ENCODE measurements around the gene IARS2. TPM values are rescaled to one million over a fixed set of nuclear protein-coding genes. Genes with fewer than 3 reads are reported as not detected.

Gene IARS2
- total RNA-seq, 1 experiment from 2014 or later, result 106 TPM

DNA sequence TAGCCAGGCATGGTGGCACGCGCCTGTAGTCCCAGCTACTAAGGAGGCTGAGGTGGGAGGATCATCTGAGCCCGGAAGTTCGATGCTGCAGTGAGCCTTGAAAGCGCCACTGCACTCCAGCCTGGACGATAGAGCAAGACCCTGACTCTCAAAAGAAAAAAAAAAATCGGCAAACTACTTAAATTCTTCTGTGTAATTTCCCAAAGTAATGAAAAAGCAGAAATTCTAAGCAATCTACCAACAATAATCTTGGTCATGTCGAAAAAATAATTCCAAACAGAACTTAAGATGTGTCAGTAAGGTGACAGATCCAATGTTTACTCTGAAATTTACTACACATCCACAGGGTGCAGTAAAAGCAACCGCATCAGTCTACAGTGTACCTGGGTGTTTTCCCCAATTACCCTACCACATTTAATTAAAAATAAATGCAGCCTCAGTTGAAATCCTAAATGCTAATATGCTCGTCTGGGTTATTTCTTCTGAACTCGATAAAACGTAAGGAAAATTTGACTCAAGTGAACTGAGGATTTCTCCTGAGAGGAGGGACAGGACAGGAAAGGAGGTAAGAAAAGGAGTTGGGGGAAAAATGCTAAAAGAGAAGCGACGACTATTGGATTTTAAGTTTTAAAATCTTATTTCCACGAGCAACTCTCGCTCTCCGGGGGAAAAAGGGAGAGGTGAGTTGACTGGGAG lies 48.4 kb upstream of the IARS2 start (continued):
- TF ChIP-seq FOSL1 (IDR thresholded peaks at IDR 0.05; ENCODE audit: low read depth), result no peak

DNA sequence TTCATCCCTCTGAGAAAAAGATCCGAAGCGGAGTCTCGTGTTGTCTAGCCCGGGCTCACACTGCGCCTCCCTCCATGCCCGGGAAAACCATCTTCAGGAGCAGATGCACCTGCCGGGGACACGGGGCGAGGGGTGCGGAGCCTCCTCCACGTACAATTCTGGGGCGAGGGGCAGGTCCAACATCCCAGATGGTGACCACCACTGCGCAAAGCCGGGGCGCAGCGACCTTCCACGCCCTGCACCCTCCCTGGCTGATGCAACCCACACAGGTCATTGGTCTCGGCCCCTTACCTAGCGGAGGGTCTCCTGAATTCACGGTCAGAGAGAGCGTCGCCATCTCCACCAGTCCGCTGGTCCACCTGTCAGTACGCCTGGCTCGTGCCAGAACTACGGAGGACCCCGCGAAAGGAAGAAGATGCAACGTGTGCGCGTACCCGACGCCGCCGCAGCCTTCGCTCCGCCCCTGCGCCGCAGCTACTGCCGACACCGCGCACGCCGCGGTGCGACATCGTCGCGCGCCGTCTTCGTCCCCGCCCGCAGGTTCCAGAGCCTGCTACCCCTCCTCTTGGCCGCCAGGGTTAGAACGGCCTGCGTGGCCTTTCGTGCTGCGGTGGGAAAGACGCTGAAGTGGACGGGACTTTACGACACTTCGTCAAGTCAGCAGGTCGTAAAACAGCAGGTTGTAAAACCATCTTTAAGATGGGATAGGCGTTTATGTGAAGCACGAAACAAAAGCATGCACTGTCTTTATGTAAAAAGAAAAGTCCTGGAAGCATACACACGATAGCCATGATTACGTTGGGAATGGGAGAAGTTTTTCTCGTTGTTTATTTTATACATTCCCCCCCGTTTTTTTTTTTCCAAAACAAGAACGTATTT lies 47.6 kb upstream of the IARS2 start, which contains the start of gene EPRS1:
Gene EPRS1 (minus strand): TSS at position 454 of the 879 bp plus-strand sequence. CDS start 117 bp downstream, at position 337.
- BruUV-seq (replicated peaks), result TSS peak; percentile 50
- H2AFZ ChIP-seq (ENCODE audit: low read depth, low read length, poor library complexity, severe bottlenecking), result peak within 1 kb of the TSS; percentile 94
- H3K4me3 ChIP-seq (replicated peaks in 1 of 2; ENCODE audit: low read depth in 1 of 2, low read length in 2 of 2), result peak within 1 kb of the TSS; percentile 91 to 98
- ChIA-PET CTCF (interaction anchor here (0.6 kb wide), 1 partner anchor 59 kb away, joined by 4 read pairs; no protein-coding TSS in a partner anchor), RAD21 (ENCODE audit: low non-redundant PET in 1 of 2, low total read pairs in 2 of 2, uncharacterized antibody in 2 of 2, unreplicated experiment in 2 of 2) (no interaction called here), POLR2A (no interaction called here)
- H3K27me3 ChIP-seq (ENCODE audit: insufficient read depth, low read length), result no peaks in the 10 kb centered on the region
- peak within 1 kb of the TSS; percentile 74 for H3K9ac ChIP-seq (ENCODE audit: low read length)
- H3K36me3 ChIP-seq (ENCODE audit: control insufficient read depth in 1 of 2, insufficient read depth in 2 of 2, low read length in 2 of 2), result no peaks in the 10 kb centered on the region
- DNase-seq (ENCODE audit: low read depth, low spot score), result peak; percentile 97
- peaks cover 4 to 12% of the 10 kb centered on the region in 2 experiments; a peak in 3 of 4 replicates for H3K4me1 ChIP-seq (ENCODE audit: control insufficient read depth in 1 of 2, insufficient read depth in 2 of 2, low read length in 2 of 2)
- ATAC-seq, result peak; percentile 98
- H3K9me3 ChIP-seq (ENCODE audit: control insufficient read depth in 1 of 2, insufficient read depth in 1 of 2, low read depth in 1 of 2, low read length in 2 of 2), result no peaks in the 10 kb centered on the region
- peak within 1 kb of the TSS; percentile 69 for H3K4me2 ChIP-seq (ENCODE audit: low read length)
- peak within 1 kb of the TSS; percentile 63 for H3K27ac ChIP-seq (ENCODE audit: low read depth, low read length)
- H4K20me1 ChIP-seq (ENCODE audit: insufficient read depth), result no peaks in the 10 kb centered on the region
- no peaks in the 10 kb centered on the region for H3K9me2 ChIP-seq (ENCODE audit: insufficient read depth)
- intact Hi-C loops (cut with micrococcal nuclease), result loop anchor here (2.0 kb wide), 1 partner anchor 49 kb away; the partner anchor contains the start of gene IARS2
- peaks cover 49% of the 10 kb centered on the region for H3K79me2 ChIP-seq (ENCODE audit: insufficient read depth, low read length)
- TF ChIP-seq CBX3 (IDR thresholded peaks at IDR 0.05; ENCODE audit: low read depth), result peak; percentile 93
- peak; percentile 76 for TF ChIP-seq SIN3A (IDR thresholded peaks at IDR 0.05; ENCODE audit: low read depth)
- TF ChIP-seq JUND (IDR thresholded peaks at IDR 0.05), result no peak; the same call in 1 of the 2 replicates
- TF ChIP-seq POLR2AphosphoS5 (IDR thresholded peaks at IDR 0.05; ENCODE audit: low read depth, low read length), result peak; percentile 91
- TF ChIP-seq MAX (IDR thresholded peaks at IDR 0.05), result peak; percentile 97
- TF ChIP-seq EGR1 (IDR thresholded peaks at IDR 0.05; ENCODE audit: low read depth), result 0 out of 2 replicates have a peak, but pooled peaks have one; percentile 24
- TF ChIP-seq RAD21 (IDR thresholded peaks at IDR 0.05; ENCODE audit: low read depth), result peak; percentile 17; the same call in 1 of the 2 replicates
- TF ChIP-seq, protein P1, sequence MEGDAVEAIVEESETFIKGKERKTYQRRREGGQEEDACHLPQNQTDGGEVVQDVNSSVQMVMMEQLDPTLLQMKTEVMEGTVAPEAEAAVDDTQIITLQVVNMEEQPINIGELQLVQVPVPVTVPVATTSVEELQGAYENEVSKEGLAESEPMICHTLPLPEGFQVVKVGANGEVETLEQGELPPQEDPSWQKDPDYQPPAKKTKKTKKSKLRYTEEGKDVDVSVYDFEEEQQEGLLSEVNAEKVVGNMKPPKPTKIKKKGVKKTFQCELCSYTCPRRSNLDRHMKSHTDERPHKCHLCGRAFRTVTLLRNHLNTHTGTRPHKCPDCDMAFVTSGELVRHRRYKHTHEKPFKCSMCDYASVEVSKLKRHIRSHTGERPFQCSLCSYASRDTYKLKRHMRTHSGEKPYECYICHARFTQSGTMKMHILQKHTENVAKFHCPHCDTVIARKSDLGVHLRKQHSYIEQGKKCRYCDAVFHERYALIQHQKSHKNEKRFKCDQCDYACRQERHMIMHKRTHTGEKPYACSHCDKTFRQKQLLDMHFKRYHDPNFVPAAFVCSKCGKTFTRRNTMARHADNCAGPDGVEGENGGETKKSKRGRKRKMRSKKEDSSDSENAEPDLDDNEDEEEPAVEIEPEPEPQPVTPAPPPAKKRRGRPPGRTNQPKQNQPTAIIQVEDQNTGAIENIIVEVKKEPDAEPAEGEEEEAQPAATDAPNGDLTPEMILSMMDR (IDR thresholded peaks at IDR 0.05 in 2 of 3, conservative IDR thresholded peaks at IDR 0.05 in 1 of 3; ENCODE audit: borderline replicate concordance in 1 of 3, insufficient read depth in 1 of 3, low read depth in 2 of 3, low read length in 2 of 3), result peak; percentile 3 to 61 (median 42); a peak in 4 of 6 replicates
- no peak for TF ChIP-seq ELF1 (IDR thresholded peaks at IDR 0.05; ENCODE audit: borderline replicate concordance, low read depth)
- TF ChIP-seq EZH2 (IDR thresholded peaks at IDR 0.05), result no peak
- 0 out of 2 replicates have a peak, but pooled peaks have one; percentile 14 for TF ChIP-seq CEBPB (IDR thresholded peaks at IDR 0.05; ENCODE audit: low read depth)
- TF ChIP-seq SP1 (IDR thresholded peaks at IDR 0.05; ENCODE audit: low read depth), result peak; percentile 65
- TF ChIP-seq FOSL1 (IDR thresholded peaks at IDR 0.05; ENCODE audit: low read depth), result peak; percentile 19; the same call in 1 of the 2 replicates
- peak; percentile 64 for TF ChIP-seq SRF (IDR thresholded peaks at IDR 0.05; ENCODE audit: low read depth)
- no peak for TF ChIP-seq ZFX (IDR thresholded peaks at IDR 0.05)
- TF ChIP-seq TCF7L2 (IDR thresholded peaks at IDR 0.05; ENCODE audit: borderline replicate concordance, extremely low read depth, insufficient read depth, insufficient read length), result peak; percentile 60
- TF ChIP-seq, protein P2, sequence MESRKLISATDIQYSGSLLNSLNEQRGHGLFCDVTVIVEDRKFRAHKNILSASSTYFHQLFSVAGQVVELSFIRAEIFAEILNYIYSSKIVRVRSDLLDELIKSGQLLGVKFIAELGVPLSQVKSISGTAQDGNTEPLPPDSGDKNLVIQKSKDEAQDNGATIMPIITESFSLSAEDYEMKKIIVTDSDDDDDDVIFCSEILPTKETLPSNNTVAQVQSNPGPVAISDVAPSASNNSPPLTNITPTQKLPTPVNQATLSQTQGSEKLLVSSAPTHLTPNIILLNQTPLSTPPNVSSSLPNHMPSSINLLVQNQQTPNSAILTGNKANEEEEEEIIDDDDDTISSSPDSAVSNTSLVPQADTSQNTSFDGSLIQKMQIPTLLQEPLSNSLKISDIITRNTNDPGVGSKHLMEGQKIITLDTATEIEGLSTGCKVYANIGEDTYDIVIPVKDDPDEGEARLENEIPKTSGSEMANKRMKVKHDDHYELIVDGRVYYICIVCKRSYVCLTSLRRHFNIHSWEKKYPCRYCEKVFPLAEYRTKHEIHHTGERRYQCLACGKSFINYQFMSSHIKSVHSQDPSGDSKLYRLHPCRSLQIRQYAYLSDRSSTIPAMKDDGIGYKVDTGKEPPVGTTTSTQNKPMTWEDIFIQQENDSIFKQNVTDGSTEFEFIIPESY (IDR thresholded peaks at IDR 0.05; ENCODE audit: extremely low read depth, insufficient replicate concordance, low read length), result peak; percentile 61
- TF ChIP-seq YY1 (IDR thresholded peaks at IDR 0.05; ENCODE audit: extremely low read depth, insufficient replicate concordance, low read depth, low read length), result peak; percentile 83
